Kidney (tissue), 14 donors: ENCODE data around the gene BNIP3. TPM values are rescaled to one million over a fixed set of nuclear protein-coding genes. Genes with fewer than 3 reads are reported as not detected.

Source experiments
- DNase-seq, 5 donors: peaks; one replicate each; pipeline ENCODE4 v3.0.0-alpha.2; 2013 to 2020
- FAIRE-seq: peaks from 2 replicates; lab custom pipeline; 2012; peaks lifted over from hg19 to GRCh38; lab: Jason Lieb, UNC
- H3K27ac ChIP-seq, 2 donors: one replicate each; pipeline ENCODE4 v1.7.0; 2013; ENCODE audit warnings: low read depth in 2 of 2, low read length in 2 of 2, inconsistent platforms in 1 of 2
- H3K27me3 ChIP-seq: one replicate; pipeline ENCODE4 v1.7.1; 2013; ENCODE audit warnings: low read length, inconsistent platforms; ENCODE audit not compliant: control insufficient read depth, insufficient read depth
- H3K36me3 ChIP-seq, 3 donors: one replicate each; pipeline versions ENCODE4 v1.7.0 to v1.7.1; 2013; ENCODE audit warnings: low read length in 3 of 3, control low read depth in 1 of 3, inconsistent platforms in 1 of 3; ENCODE audit not compliant: insufficient read depth in 3 of 3, control insufficient read depth in 2 of 3
- H3K4me1 ChIP-seq, 3 donors: one replicate each; pipeline versions ENCODE4 v1.7.0 to v1.7.1; 2013; ENCODE audit warnings: low read length in 3 of 3, inconsistent platforms in 1 of 3, low read depth in 1 of 3; ENCODE audit not compliant: control insufficient read depth in 2 of 3, insufficient read depth in 2 of 3
- H3K4me3 ChIP-seq, 3 donors: one replicate each; pipeline versions ENCODE4 v1.7.0 to v1.8.1; 2013; ENCODE audit warnings: low read length in 3 of 3, control low read depth in 1 of 3, inconsistent platforms in 1 of 3
- H3K9ac ChIP-seq, 3 donors: one replicate each; pipeline versions ENCODE4 v1.7.0 to v1.7.1; 2013; ENCODE audit warnings: low read length in 3 of 3, control low read depth in 1 of 3, inconsistent platforms in 1 of 3
- H3K9me3 ChIP-seq, 3 donors: one replicate each; pipeline versions ENCODE4 v1.7.0 to v1.7.1; 2013; ENCODE audit warnings: low read length in 3 of 3, control low read depth in 1 of 3, inconsistent platforms in 1 of 3; ENCODE audit not compliant: control insufficient read depth in 2 of 3, insufficient read depth in 1 of 3
- CTCF ChIP-seq: IDR thresholded peaks from 3 replicates; pipeline ENCODE4 v1.5.1; 2012; ENCODE audit warnings: mild to moderate bottlenecking, moderate library complexity, borderline replicate concordance; ENCODE audit not compliant: insufficient read depth; ENCODE audit errors: extremely low read depth
- intact Hi-C: fragments of 100-400 bp; cut with DNase I; formaldehyde crosslinking; loops from one replicate; pipeline ENCODE4 v1.11.1; 2022
- polyA plus RNA-seq: library from polyadenylated mRNA; stranded (reverse); fragments of 350-450 nt; fragmentation: Illumina TruSeq; extraction: RNeasy Lipid Tissue Mini Kit (QIAGEN cat#74804); gene quantifications from one replicate; pipeline ENCODE4 v1.2.3, GENCODE V29; 2014; ENCODE audit warnings: low read depth, low replicate concordance; ENCODE audit not compliant: insufficient read depth
- total RNA-seq: library from RNA; stranded (reverse); fragmentation: NEBNext Ultra II Directional; extraction: Animal tissue kit (Norgen Biotek cat#: 25700); gene quantifications from one replicate; pipeline ENCODE4 v1.2.1, GENCODE V29; 2021
- donor health status: control.
- donor health status: control.
- donor health status: control.
- donor health status: control.
- donor health status: control.
- donor health status: DM: yes; HTN: yes; CAD: no.
- donor health status: Normal renal cell carcinoma (clear cell type).

The BNIP3 gene
- total and polyA plus RNA-seq, 2 donors from 2014 or later: 49.6 to 75.4 TPM

- FAIRE-seq: no peak
- no peak overlapping the region for H3K4me3 ChIP-seq
- no peak for TF ChIP-seq CTCF
- no peaks in the 10 kb centered on the region for H3K36me3 ChIP-seq
- H3K27me3 ChIP-seq: peaks cover 5% of the 10 kb centered on the region
- peak in 1 of 5 donors; percentile 34 for DNase-seq
- intact Hi-C loops: loop anchor here (5.0 kb wide), 1 partner anchor 133 kb away; no protein-coding TSS in a partner anchor
- H3K9ac ChIP-seq: no peak overlapping the region
- H3K27ac ChIP-seq: no peak overlapping the region
- no peaks in the 10 kb centered on the region for H3K4me1 ChIP-seq
- no peaks in the 10 kb centered on the region for H3K9me3 ChIP-seq
Observed at GRCh38 chr10:132020456-132020855, 38.7 kb upstream of the BNIP3 start.

DNA sequence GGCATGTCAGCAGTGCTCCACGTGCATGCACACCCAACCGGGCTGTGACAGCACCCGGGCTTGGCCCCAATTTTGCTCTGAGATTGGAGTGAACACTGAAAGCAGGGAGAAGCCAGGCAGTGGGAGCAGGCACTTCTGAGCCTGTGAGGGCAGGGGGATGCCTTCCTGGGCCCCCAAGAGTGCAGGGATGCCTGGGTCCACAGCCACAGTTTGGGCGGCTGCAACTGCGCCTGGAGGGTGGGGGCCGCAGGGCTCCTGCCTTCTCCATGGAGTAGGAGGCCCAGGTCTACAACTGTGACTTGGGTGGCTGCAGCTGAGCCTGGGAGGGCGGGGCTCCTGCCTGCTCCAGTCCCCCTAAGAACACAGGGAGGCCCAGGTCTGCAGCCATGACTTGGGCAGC is 37.6 kb upstream of the BNIP3 start:
- Histone ChIP-seq H3K4me3 (no peak overlapping the region), H3K9ac (no peak overlapping the region), H3K4me1 (no peaks in the 10 kb centered on the region), H3K36me3 (no peaks in the 10 kb centered on the region), H3K9me3 (no peaks in the 10 kb centered on the region), H3K27me3 (peaks cover 5% of the 10 kb centered on the region), H3K27ac (no peak overlapping the region)
- FAIRE-seq: no peak
- no peak for TF ChIP-seq CTCF
- intact Hi-C loops: no loop called here
- peak in 1 of 5 donors; percentile 62 for DNase-seq

- Histone ChIP-seq H3K9ac (no peak overlapping the region), H3K27ac (no peak overlapping the region), H3K4me1 (no peaks in the 10 kb centered on the region), H3K36me3 (no peaks in the 10 kb centered on the region), H3K27me3 (peaks cover 3% of the 10 kb centered on the region), H3K9me3 (no peaks in the 10 kb centered on the region), H3K4me3 (no peak overlapping the region)
- FAIRE-seq (no peak), DNase-seq (no peak)
- intact Hi-C loops: no loop called here
- TF ChIP-seq CTCF: no peak
Observed at GRCh38 chr10:132018446-132018845, 36.7 kb upstream of the BNIP3 start.

GRCh38 chr10:132016514-132016913 is 34.8 kb upstream of the BNIP3 start:
- Histone ChIP-seq H3K27ac (no peak overlapping the region), H3K27me3 (no peaks in the 10 kb centered on the region), H3K4me1 (no peaks in the 10 kb centered on the region), H3K4me3 (no peak overlapping the region), H3K36me3 (no peaks in the 10 kb centered on the region), H3K9ac (no peak overlapping the region), H3K9me3 (no peaks in the 10 kb centered on the region)
- no peak for DNase-seq
- no peak for FAIRE-seq
- TF ChIP-seq CTCF: no peak
- intact Hi-C loops: no loop called here
